Measurements from ENCODE around the gene PHLDA3.
A peak's percentile ranks its signal among the peaks of the same experiment; 100 is the strongest.

The PHLDA3 gene

GRCh38 chr1:201505503-201505890 lies 36.5 kb upstream of the PHLDA3 start:
- H4K20me1 ChIP-seq (ENCODE audit: insufficient read depth, low read length) = peaks cover 17% of the 10 kb centered on the region
- H3K27me3 ChIP-seq (ENCODE audit: low read depth, low read length) = no peaks in the 10 kb centered on the region
- peak overlapping the region; percentile 93 for H3K4me3 ChIP-seq (ENCODE audit: low read length)
- H3K4me1 ChIP-seq (ENCODE audit: low read length) = peaks cover 43% of the 10 kb centered on the region
- no peak for TF ChIP-seq EZH2phosphoT487 (IDR thresholded peaks at IDR 0.05; ENCODE audit: low read depth)
- TF ChIP-seq, protein P1, sequence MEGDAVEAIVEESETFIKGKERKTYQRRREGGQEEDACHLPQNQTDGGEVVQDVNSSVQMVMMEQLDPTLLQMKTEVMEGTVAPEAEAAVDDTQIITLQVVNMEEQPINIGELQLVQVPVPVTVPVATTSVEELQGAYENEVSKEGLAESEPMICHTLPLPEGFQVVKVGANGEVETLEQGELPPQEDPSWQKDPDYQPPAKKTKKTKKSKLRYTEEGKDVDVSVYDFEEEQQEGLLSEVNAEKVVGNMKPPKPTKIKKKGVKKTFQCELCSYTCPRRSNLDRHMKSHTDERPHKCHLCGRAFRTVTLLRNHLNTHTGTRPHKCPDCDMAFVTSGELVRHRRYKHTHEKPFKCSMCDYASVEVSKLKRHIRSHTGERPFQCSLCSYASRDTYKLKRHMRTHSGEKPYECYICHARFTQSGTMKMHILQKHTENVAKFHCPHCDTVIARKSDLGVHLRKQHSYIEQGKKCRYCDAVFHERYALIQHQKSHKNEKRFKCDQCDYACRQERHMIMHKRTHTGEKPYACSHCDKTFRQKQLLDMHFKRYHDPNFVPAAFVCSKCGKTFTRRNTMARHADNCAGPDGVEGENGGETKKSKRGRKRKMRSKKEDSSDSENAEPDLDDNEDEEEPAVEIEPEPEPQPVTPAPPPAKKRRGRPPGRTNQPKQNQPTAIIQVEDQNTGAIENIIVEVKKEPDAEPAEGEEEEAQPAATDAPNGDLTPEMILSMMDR (IDR thresholded peaks at IDR 0.05; ENCODE audit: low read depth, low read length) = no peak
- peaks cover 66% of the 10 kb centered on the region for H3K79me2 ChIP-seq (ENCODE audit: low read length)
- no peaks in the 10 kb centered on the region for H3K9me3 ChIP-seq (ENCODE audit: insufficient read depth, low read length)
- H3K4me2 ChIP-seq (ENCODE audit: low read length) = peak overlapping the region; percentile 97
- H2AFZ ChIP-seq (ENCODE audit: low read depth, low read length) = no peak overlapping the region
- peak overlapping the region; percentile 92 for H3K9ac ChIP-seq (ENCODE audit: low read length)
- peaks cover 25% of the 10 kb centered on the region for H3K36me3 ChIP-seq (replicated peaks; ENCODE audit: low read depth, low read length)
- H3K27ac ChIP-seq (ENCODE audit: low read length) = no peak overlapping the region

DNA sequence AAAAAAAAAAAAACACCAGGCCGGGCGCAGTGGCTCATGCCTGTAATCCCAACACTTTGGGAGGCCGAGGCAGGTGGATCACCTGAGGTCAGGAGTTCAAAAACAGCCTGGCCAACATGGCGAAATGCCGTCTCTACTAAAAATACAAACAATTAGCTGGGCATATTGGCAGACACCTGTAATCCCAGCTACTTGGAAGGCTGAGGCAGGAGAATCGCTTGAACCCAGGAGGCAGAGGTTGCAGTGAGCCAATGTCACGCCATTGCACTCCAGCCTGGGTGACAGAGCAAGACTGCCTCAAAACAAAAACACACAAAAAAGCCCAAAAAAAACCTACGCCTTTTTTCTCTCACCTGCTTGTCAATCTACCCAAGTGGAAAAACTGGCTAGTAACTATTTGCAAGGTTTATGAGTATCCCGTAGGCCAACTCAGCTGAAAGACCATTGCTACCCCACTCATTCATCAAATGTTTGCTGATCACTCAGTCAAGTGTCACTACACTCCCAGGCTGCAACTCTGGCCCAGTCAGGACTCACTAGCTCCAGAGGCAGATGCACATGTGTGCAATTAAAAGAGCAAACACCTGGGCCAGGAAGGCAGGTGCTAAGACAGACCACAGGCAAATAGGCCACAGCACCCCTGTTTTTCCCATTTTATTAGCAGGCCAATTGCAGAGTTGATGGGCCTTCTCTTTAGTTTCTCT lies 36.0 kb upstream of the PHLDA3 start:
- no peak for TF ChIP-seq EZH2phosphoT487 (IDR thresholded peaks at IDR 0.05; ENCODE audit: low read depth)
- TF ChIP-seq, protein P1 (IDR thresholded peaks at IDR 0.05; ENCODE audit: low read depth, low read length) = no peak
- H3K4me1 ChIP-seq (ENCODE audit: low read length) = peaks cover 38% of the 10 kb centered on the region
- H3K4me2 ChIP-seq (ENCODE audit: low read length) = peak overlapping the region; percentile 97
- no peaks in the 10 kb centered on the region for H3K27me3 ChIP-seq (ENCODE audit: low read depth, low read length)
- H3K9me3 ChIP-seq (ENCODE audit: insufficient read depth, low read length) = no peaks in the 10 kb centered on the region
- H3K9ac ChIP-seq (ENCODE audit: low read length) = no peak overlapping the region
- no peak overlapping the region for H2AFZ ChIP-seq (ENCODE audit: low read depth, low read length)
- peaks cover 21% of the 10 kb centered on the region for H4K20me1 ChIP-seq (ENCODE audit: insufficient read depth, low read length)
- peaks cover 71% of the 10 kb centered on the region for H3K79me2 ChIP-seq (ENCODE audit: low read length)
- H3K36me3 ChIP-seq (replicated peaks; ENCODE audit: low read depth, low read length) = peaks cover 27% of the 10 kb centered on the region
- no peak overlapping the region for H3K27ac ChIP-seq (ENCODE audit: low read length)
- peak overlapping the region; percentile 93 for H3K4me3 ChIP-seq (ENCODE audit: low read length)

- peaks cover 31% of the 10 kb centered on the region for H3K4me1 ChIP-seq (ENCODE audit: low read length)
- peaks cover 73% of the 10 kb centered on the region for H3K79me2 ChIP-seq (ENCODE audit: low read length)
- H3K4me2 ChIP-seq (ENCODE audit: low read length) = no peak overlapping the region
- H3K27ac ChIP-seq (ENCODE audit: low read length) = no peak overlapping the region
- H3K27me3 ChIP-seq (ENCODE audit: low read depth, low read length) = no peaks in the 10 kb centered on the region
- H3K4me3 ChIP-seq (ENCODE audit: low read length) = no peak overlapping the region
- no peak for TF ChIP-seq EZH2phosphoT487 (IDR thresholded peaks at IDR 0.05; ENCODE audit: low read depth)
- TF ChIP-seq, protein P1 (IDR thresholded peaks at IDR 0.05; ENCODE audit: low read depth, low read length) = no peak
- peaks cover 26% of the 10 kb centered on the region for H3K36me3 ChIP-seq (replicated peaks; ENCODE audit: low read depth, low read length)
- no peak overlapping the region for H3K9ac ChIP-seq (ENCODE audit: low read length)
- H2AFZ ChIP-seq (ENCODE audit: low read depth, low read length) = no peak overlapping the region
- H4K20me1 ChIP-seq (ENCODE audit: insufficient read depth, low read length) = peaks cover 23% of the 10 kb centered on the region
- H3K9me3 ChIP-seq (ENCODE audit: insufficient read depth, low read length) = no peaks in the 10 kb centered on the region
Measured at GRCh38 chr1:201504179-201504631, 35.2 kb upstream of the PHLDA3 start.

DNA sequence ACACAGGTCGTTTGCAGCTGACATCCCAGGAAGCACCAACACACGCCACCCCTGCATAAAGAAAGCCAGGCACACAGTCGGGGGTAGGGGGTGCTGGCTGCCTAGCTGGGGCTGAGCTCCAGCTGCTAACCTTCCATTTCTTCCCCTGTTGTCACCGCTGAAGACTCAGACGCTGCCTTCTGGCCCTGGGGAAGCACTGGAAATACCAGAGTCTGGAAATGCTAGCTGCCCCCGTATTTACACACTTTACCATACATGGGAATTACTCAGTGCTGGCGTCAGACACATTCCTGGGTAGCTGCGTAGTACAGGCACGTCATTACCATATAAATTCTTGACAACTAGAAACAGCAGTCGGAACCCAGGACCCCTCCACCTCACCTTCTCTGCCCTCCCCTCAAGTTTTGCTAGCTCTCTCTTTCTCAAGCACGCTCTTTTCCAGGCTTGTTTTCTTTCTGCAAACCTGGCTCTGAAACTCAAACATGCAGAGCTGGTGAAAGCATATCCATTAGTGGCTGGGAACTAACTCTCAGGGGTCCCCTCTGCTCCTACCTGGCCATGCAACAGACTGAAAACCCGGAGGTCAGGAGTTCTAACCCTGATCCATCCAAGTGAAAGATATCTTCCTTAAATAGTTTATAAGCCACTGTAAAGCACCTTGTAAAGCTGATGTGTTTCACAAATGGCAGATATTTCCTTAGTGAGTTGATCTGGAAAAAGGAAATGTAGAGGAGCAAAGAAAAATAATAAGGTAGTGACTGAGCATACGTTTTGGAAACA lies 34.6 kb upstream of the PHLDA3 start:
- H3K4me1 ChIP-seq (ENCODE audit: low read length) = peaks cover 25% of the 10 kb centered on the region
- peaks cover 21% of the 10 kb centered on the region for H3K36me3 ChIP-seq (replicated peaks; ENCODE audit: low read depth, low read length)
- H3K27ac ChIP-seq (ENCODE audit: low read length) = no peak overlapping the region
- H4K20me1 ChIP-seq (ENCODE audit: insufficient read depth, low read length) = peaks cover 29% of the 10 kb centered on the region
- H3K4me2 ChIP-seq (ENCODE audit: low read length) = no peak overlapping the region
- no peaks in the 10 kb centered on the region for H3K27me3 ChIP-seq (ENCODE audit: low read depth, low read length)
- H3K9ac ChIP-seq (ENCODE audit: low read length) = no peak overlapping the region
- peaks cover 79% of the 10 kb centered on the region for H3K79me2 ChIP-seq (ENCODE audit: low read length)
- TF ChIP-seq, protein P1 (IDR thresholded peaks at IDR 0.05; ENCODE audit: low read depth, low read length) = no peak
- TF ChIP-seq EZH2phosphoT487 (IDR thresholded peaks at IDR 0.05; ENCODE audit: low read depth) = no peak
- H3K9me3 ChIP-seq (ENCODE audit: insufficient read depth, low read length) = no peaks in the 10 kb centered on the region
- H2AFZ ChIP-seq (ENCODE audit: low read depth, low read length) = no peak overlapping the region
- H3K4me3 ChIP-seq (ENCODE audit: low read length) = no peak overlapping the region

All from OCI-LY3 (cell line).